ENCODE data around the gene TNFRSF6B. TPM values are rescaled to one million over a fixed set of nuclear protein-coding genes. Genes with fewer than 3 reads are reported as not detected.

TNFRSF6B gene
- total RNA-seq, 4 donors from 2014 or later, result 6.7 to 15.5 (median 10.5) TPM

GRCh38 chr20:63686094-63686491, 10.4 kb upstream of the TNFRSF6B start:
- Histone ChIP-seq H3K9me3 (no peaks in the 10 kb centered on the region), H3K4me3 (replicated peaks in 1 of 3) (no peak overlapping the region), H3K36me3 (no peaks in the 10 kb centered on the region), H3K27ac (peak overlapping the region; percentile 59 to 83 (median 78)), H3K4me1 (peaks cover 8 to 56% of the 10 kb centered on the region in 2 donors), H3K27me3 (no peaks in the 10 kb centered on the region)
- WGBS, 2 donors, result 87 to 89% methylated on average over 13 to 24 of the region's 24 CpGs
- intact Hi-C loops (cut with DNase I), result no loop called here
- TF ChIP-seq CTCF (IDR thresholded peaks at IDR 0.05) (no peak), POLR2A (IDR thresholded peaks at IDR 0.05) (no peak)
- no peak for DNase-seq

GRCh38 chr20:63686492-63687321, 9.7 kb upstream of the TNFRSF6B start:
- H3K27me3 ChIP-seq, result no peaks in the 10 kb centered on the region
- H3K27ac ChIP-seq, result peak overlapping the region; percentile 59 to 83 (median 78)
- TF ChIP-seq CTCF (IDR thresholded peaks at IDR 0.05) (no peak), POLR2A (IDR thresholded peaks at IDR 0.05) (no peak)
- 62% methylated on average over 29 to 30 of the region's 45 CpGs for WGBS, 2 donors
- no peak overlapping the region for H3K4me3 ChIP-seq (replicated peaks in 1 of 3)
- H3K36me3 ChIP-seq, result no peaks in the 10 kb centered on the region
- DNase-seq, result peak; percentile 29 to 49
- intact Hi-C loops (cut with DNase I), result no loop called here
- H3K9me3 ChIP-seq, result no peaks in the 10 kb centered on the region
- peaks cover 8 to 51% of the 10 kb centered on the region in 2 donors for H3K4me1 ChIP-seq

- no peak for DNase-seq
- Histone ChIP-seq H3K36me3 (no peaks in the 10 kb centered on the region), H3K27ac (peak overlapping the region; percentile 57 to 83 (median 78)), H3K27me3 (no peaks in the 10 kb centered on the region), H3K4me3 (replicated peaks in 1 of 3) (no peak overlapping the region), H3K4me1 (peaks cover 6 to 42% of the 10 kb centered on the region in 2 donors), H3K9me3 (no peaks in the 10 kb centered on the region)
- intact Hi-C loops (cut with DNase I), result no loop called here
- 91 to 94% methylated on average over 6 to 7 of the region's 29 CpGs for WGBS, 2 donors
- TF ChIP-seq POLR2A (IDR thresholded peaks at IDR 0.05) (no peak), CTCF (IDR thresholded peaks at IDR 0.05) (no peak)
Observed at GRCh38 chr20:63687419-63688178, 8.9 kb upstream of the TNFRSF6B start.

GRCh38 chr20:63688228-63689045, 8.0 kb upstream of the TNFRSF6B start:
- Histone ChIP-seq H3K9me3 (no peaks in the 10 kb centered on the region), H3K27me3 (no peaks in the 10 kb centered on the region), H3K27ac (peak overlapping the region in 2 of 3 donors; percentile 78 to 83), H3K4me1 (peaks cover 4 to 35% of the 10 kb centered on the region in 2 donors), H3K36me3 (no peaks in the 10 kb centered on the region), H3K4me3 (replicated peaks in 1 of 3) (no peak overlapping the region)
- TF ChIP-seq POLR2A (IDR thresholded peaks at IDR 0.05) (no peak), CTCF (IDR thresholded peaks at IDR 0.05) (no peak)
- no peak for DNase-seq
- 79% methylated on average over 9 to 30 of the region's 31 CpGs for whole genome bisulfite sequencing, 2 donors
- intact Hi-C loops (cut with DNase I), result no loop called here
